NB4 (cell line): ENCODE data around the gene PCNX4.

Experiments used
- MYC ChIP-seq: IDR thresholded peaks from 2 replicates; pipeline ENCODE4 v1.6.1; 2011; ENCODE audit warnings: low read depth, low read length
- POLR2A ChIP-seq: IDR thresholded peaks from 2 replicates; pipeline ENCODE4 v1.6.1; 2011; ENCODE audit warnings: mild to moderate bottlenecking; ENCODE audit not compliant: insufficient read length; ENCODE audit errors: extremely low read depth
- TF ChIP-seq, protein P1 (sequence below): IDR thresholded peaks from one replicate; pipeline ENCODE4 v1.5.1; 2012; ENCODE audit warnings: low read depth, low read length
- TF ChIP-seq, protein P2 (sequence below): IDR thresholded peaks from 2 replicates; pipeline ENCODE4 v1.6.1; 2011; ENCODE audit warnings: low read depth, low read length

DNA sequence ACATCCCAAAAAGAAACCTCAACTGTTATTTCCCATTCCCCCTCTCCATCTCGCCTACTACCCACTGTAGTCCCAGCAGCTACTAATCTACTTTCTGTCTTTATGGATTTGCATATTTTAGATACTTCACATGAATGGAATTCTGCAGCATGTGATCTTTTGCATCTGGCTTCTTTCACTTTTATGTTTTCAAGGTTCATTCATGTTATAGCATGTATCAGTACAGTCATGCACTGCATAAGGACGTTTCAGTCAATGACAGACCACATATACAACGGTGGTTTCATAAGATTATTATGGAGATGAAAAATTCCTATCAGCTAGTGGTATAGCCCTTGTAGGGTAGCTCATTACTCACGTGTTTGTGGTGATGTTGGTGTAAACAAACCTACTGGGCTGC, 24.5 kb downstream of the PCNX4 start:
- no peak for TF ChIP-seq POLR2A
- TF ChIP-seq, protein P1, sequence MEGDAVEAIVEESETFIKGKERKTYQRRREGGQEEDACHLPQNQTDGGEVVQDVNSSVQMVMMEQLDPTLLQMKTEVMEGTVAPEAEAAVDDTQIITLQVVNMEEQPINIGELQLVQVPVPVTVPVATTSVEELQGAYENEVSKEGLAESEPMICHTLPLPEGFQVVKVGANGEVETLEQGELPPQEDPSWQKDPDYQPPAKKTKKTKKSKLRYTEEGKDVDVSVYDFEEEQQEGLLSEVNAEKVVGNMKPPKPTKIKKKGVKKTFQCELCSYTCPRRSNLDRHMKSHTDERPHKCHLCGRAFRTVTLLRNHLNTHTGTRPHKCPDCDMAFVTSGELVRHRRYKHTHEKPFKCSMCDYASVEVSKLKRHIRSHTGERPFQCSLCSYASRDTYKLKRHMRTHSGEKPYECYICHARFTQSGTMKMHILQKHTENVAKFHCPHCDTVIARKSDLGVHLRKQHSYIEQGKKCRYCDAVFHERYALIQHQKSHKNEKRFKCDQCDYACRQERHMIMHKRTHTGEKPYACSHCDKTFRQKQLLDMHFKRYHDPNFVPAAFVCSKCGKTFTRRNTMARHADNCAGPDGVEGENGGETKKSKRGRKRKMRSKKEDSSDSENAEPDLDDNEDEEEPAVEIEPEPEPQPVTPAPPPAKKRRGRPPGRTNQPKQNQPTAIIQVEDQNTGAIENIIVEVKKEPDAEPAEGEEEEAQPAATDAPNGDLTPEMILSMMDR, result no peak
- TF ChIP-seq, protein P2, sequence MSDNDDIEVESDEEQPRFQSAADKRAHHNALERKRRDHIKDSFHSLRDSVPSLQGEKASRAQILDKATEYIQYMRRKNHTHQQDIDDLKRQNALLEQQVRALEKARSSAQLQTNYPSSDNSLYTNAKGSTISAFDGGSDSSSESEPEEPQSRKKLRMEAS, result no peak
- TF ChIP-seq MYC, result no peak
